Fibroblast of the aortic adventitia (primary cell): Measurements from ENCODE around the gene IQCF2. TPM values are rescaled to one million over a fixed set of nuclear protein-coding genes. Genes with fewer than 3 reads are reported as not detected.
"Not testable (repeated sequence)": the region's sequence is repeated elsewhere in the genome, so short reads cannot be mapped to it uniquely, and the experiment has no call there.

Source experiments
- DNase-seq: peaks from one replicate; pipeline ENCODE4 v3.0.0-alpha.2; 2010; ENCODE audit warnings: low read depth
- H3K4me3 ChIP-seq: 2 replicates; pipeline ENCODE4 v1.5.1; 2011; ENCODE audit warnings: low read depth, mild to moderate bottlenecking, control low read depth, low read length, moderate library complexity
- CTCF ChIP-seq: IDR thresholded peaks from 2 replicates; pipeline ENCODE4 v1.5.1; 2011; ENCODE audit warnings: mild to moderate bottlenecking, low read length, control low read depth, inconsistent platforms; ENCODE audit not compliant: insufficient read depth
- total RNA-seq: library from RNA; depleted of rRNA; stranded (reverse); fragments of >200 nt; gene quantifications from 2 replicates; pipeline ENCODE4 v1.2.3, GENCODE V29; 2012; ENCODE audit warnings: low replicate concordance

Gene IQCF2
- total RNA-seq, 1 donor: not detected

- no peak overlapping the region for H3K4me3 ChIP-seq
- DNase-seq: no peak
- no peak for TF ChIP-seq CTCF
These were observed 33.0 kb downstream of the IQCF2 start for GRCh38 chr3:51894391-51894790.

GRCh38 chr3:51894939-51895338, 33.5 kb downstream of the IQCF2 start:
- DNase-seq: no peak
- TF ChIP-seq CTCF: no peak
- no peak overlapping the region for H3K4me3 ChIP-seq

GRCh38 chr3:51896607-51897305, 35.3 kb downstream of the IQCF2 start:
- no peak for TF ChIP-seq CTCF

GRCh38 chr3:51897391-51897790, 36.0 kb downstream of the IQCF2 start:
- no peak for DNase-seq
- H3K4me3 ChIP-seq: no peak overlapping the region
- TF ChIP-seq CTCF: no peak

More at GRCh38 chr3:51896607-51897305, 35.3 kb downstream of the IQCF2 start:
- DNase-seq: no peak
- H3K4me3 ChIP-seq: no peak overlapping the region

GRCh38 chr3:51900043-51900442, 38.6 kb downstream of the IQCF2 start:
- not testable (repeated sequence) for DNase-seq, H3K4me3 ChIP-seq

GRCh38 chr3:51902361-51902760, 40.9 kb downstream of the IQCF2 start:
- not testable (repeated sequence) for DNase-seq, H3K4me3 ChIP-seq

GRCh38 chr3:51904034-51904823, 42.8 kb downstream of the IQCF2 start:
- no peak for TF ChIP-seq CTCF
- DNase-seq: no peak
- no peak overlapping the region for H3K4me3 ChIP-seq
